Thoracic aorta (tissue), 2 donors: ENCODE measurements around the gene PAX5. TPM values are rescaled to one million over a fixed set of nuclear protein-coding genes. Genes with fewer than 3 reads are reported as not detected.

Experiments
- ATAC-seq: fragments of 150-250 bp; one replicate; pipeline ENCODE4 v1.8.0; 2017; ENCODE audit warnings: low read depth; ENCODE audit not compliant: insufficient number of reproducible peaks, low FRiP score
- DNase-seq: peaks from one replicate; pipeline ENCODE4 v3.0.0-alpha.2; 2020; ENCODE audit warnings: low spot score
- H3K27ac ChIP-seq, 2 donors: fragments of 200-600 bp; sonication (generic); 1 replicate in 1 of 2; 2 replicates in 1 of 2; pipeline ENCODE4 v1.5.1; 2016; ENCODE audit warnings: mild to moderate bottlenecking in 2 of 2, moderate library complexity in 2 of 2
- H3K27me3 ChIP-seq: fragments of 200-600 bp; sonication (generic); replicated peaks from 2 replicates; pipeline ENCODE4 v1.6.0; 2016; ENCODE audit warnings: mild to moderate bottlenecking; ENCODE audit not compliant: insufficient read depth
- H3K36me3 ChIP-seq: fragments of 200-600 bp; sonication (generic); one replicate; pipeline ENCODE4 v1.5.1; 2016
- H3K4me1 ChIP-seq, 2 donors: fragments of 200-600 bp; sonication (generic); 1 replicate in 1 of 2; 2 replicates in 1 of 2; pipeline versions ENCODE4 v1.5.1 to v1.6.0; 2016; ENCODE audit warnings: low read depth in 2 of 2, mild to moderate bottlenecking in 1 of 2; ENCODE audit not compliant: control insufficient read depth in 1 of 2
- H3K4me3 ChIP-seq: fragments of 200-600 bp; sonication (generic); 2 replicates; pipeline ENCODE4 v1.5.1; 2016; ENCODE audit warnings: mild to moderate bottlenecking
- H3K9me3 ChIP-seq: fragments of 200-600 bp; sonication (generic); 2 replicates; pipeline ENCODE4 v1.5.1; 2016
- total RNA-seq, 2 donors: library from RNA; depleted of rRNA; stranded (reverse); fragments of >200 nt; gene quantifications; one replicate each; pipeline versions ENCODE4 v1.1.0 to v1.2.3, GENCODE V29; 2016
- TF ChIP-seq, protein P1 (sequence below): fragments of 200-600 bp; sonication (generic); IDR thresholded peaks from one replicate; pipeline ENCODE4 v1.5.1; 2019; ENCODE audit warnings: antibody characterized with exemption

Gene PAX5
- total RNA-seq, 2 donors from 2014 or later: 0.21 TPM; not detected in 1

DNA sequence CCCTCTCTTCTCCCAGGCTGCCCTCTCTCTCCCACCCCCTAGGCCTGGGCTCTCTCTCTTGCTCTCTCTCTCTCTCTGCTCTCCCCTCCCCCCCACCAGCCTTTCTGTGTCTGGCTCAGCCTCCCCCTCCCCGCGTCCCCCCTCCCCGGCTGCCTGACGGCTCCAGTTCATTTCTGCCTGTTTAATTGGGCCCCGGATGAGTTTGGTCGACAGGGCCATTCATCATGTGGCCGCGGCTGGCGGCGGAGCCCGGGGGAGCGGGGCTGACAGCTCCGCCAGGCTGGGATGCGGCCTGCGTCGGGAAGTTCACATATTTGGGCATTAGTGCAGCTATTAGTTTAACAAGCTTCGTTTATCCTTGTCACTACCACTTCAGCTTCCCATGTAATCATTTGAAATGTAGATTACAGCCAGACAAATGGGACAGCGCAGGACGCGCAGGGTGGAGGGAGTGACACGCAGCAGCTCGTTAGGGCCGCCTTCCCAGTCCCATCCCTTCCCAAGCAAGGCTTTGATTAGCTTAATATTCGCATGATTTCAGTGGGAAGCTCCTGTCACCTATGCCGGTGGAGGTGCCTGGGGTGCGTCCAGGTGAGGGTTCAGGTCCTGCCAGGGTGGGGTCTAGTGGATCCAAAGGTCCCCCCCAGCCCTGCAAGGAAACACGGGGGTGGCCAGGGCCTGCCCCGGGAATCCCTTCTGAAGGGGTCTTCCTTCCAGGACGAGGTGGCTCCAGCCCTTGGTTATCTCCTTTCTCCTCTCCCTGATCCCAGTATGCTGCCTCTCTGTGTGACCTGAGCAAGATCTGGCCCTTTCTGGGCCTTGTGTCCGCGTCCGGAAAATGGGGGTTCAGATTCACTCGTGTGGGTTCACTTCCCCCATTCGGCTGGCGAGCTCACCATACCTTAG, 214.8 kb downstream of the PAX5 start:
- TF ChIP-seq, protein P1, sequence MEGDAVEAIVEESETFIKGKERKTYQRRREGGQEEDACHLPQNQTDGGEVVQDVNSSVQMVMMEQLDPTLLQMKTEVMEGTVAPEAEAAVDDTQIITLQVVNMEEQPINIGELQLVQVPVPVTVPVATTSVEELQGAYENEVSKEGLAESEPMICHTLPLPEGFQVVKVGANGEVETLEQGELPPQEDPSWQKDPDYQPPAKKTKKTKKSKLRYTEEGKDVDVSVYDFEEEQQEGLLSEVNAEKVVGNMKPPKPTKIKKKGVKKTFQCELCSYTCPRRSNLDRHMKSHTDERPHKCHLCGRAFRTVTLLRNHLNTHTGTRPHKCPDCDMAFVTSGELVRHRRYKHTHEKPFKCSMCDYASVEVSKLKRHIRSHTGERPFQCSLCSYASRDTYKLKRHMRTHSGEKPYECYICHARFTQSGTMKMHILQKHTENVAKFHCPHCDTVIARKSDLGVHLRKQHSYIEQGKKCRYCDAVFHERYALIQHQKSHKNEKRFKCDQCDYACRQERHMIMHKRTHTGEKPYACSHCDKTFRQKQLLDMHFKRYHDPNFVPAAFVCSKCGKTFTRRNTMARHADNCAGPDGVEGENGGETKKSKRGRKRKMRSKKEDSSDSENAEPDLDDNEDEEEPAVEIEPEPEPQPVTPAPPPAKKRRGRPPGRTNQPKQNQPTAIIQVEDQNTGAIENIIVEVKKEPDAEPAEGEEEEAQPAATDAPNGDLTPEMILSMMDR: no peak
- ATAC-seq (no peak), DNase-seq (no peak)
- H3K9me3 ChIP-seq: no peaks in the 10 kb centered on the region
- H3K27me3 ChIP-seq: no peaks in the 10 kb centered on the region
- H3K4me3 ChIP-seq: peak overlapping the region; percentile 67
- no peaks in the 10 kb centered on the region for H3K36me3 ChIP-seq
- H3K4me1 ChIP-seq: peaks cover 0 to 11% of the 10 kb centered on the region in 2 donors
- H3K27ac ChIP-seq: no peak overlapping the region

DNA sequence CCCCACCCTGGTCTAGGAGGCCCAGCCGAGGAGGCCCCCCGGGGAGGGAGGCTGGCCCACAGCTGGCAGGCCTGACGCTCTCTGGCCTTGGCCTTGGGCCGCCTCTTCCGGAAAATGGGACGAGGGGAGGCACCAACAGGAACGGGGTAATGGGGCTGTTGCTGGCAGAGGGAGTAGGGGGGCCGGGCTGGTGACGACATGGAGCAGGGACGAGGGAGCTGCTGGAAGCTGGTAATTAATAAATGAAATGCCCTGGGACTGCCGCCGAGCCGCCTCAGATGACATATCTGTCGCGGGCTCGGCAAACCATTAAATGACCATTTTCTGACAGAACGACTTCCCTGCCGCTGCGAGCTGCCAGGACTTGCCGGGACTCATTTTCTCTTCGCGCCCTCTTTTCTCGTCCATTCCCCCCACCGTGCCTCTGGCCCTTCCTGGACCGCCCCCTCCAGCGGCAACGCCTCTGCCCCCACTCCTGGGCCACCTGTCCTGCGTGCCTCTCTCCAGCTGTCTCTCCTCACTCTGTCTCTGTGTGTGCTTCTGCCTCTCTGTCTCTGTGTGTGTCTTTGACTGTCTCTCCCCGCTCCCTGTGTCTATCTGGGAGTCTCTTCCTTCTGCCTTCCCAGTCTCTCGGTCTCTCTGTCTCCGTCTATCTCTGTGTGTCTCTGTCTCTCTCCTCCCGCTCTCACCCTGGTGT, 215.7 kb downstream of the PAX5 start:
- Histone ChIP-seq H3K4me3 (peak overlapping the region; percentile 67), H3K9me3 (no peaks in the 10 kb centered on the region), H3K27me3 (no peaks in the 10 kb centered on the region), H3K27ac (no peak overlapping the region), H3K4me1 (peaks cover 0 to 11% of the 10 kb centered on the region in 2 donors), H3K36me3 (no peaks in the 10 kb centered on the region)
- DNase-seq (no peak), ATAC-seq (no peak)
- TF ChIP-seq, protein P1: no peak

DNA sequence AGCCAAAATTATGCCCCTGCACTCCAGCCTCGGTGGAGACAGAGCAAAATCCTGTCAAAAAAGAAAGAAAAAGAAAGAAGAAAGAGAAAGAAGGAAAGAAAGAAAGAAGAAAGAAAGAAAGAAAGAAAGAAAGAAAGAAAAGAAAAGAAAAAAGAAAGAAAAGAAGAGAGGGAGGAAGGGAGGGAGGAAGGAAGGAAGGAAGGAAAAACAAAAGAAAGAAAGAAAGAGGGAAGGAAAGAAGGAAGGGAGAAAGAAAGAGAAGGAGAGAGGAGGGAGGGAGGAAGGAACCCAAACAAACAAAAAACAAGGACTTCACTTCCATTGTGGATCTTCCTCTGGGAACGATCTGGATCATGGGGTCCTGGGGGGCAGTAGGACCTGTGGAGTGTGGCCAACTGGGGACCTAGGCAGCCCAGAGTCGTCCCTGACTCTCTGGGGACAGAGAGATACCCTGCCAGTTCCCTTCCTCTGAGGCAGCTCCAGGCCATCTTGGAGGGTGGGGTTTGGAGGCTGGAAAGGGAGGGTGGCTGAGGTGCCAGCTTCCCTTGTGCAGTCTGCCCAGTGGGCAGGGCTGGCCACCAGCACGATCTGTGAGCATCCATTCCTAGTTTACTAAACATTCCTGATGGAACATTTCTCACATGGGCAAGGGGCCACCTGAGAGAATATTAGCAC, 216.8 kb downstream of the PAX5 start:
- no peak for DNase-seq
- TF ChIP-seq, protein P1: no peak
- no peaks in the 10 kb centered on the region for H3K27me3 ChIP-seq

DNA sequence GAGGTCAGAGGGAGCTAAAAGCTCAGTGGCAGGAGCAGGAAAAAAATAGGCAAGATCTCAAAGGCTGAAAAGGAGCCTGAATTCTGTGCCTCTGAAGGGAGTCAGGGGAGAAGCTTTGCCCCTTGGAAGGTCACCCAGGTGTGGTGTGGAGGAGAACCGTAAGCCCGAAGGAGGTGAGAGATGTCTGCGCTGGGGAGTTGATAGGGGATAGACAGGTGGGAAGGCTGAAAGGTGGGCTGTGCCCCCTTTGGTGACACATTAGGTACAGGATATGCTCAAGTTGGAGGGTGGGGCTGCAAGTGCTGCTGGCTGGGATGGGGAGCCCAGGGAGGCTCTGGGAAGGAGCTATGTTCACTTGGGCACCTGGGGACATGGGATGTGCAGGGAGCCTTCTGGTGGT, 217.7 kb downstream of the PAX5 start:
- Histone ChIP-seq H3K27ac (no peak overlapping the region), H3K4me1 (peaks cover 0 to 11% of the 10 kb centered on the region in 2 donors), H3K4me3 (no peak overlapping the region), H3K36me3 (no peaks in the 10 kb centered on the region), H3K27me3 (no peaks in the 10 kb centered on the region), H3K9me3 (no peaks in the 10 kb centered on the region)
- ATAC-seq (no peak), DNase-seq (no peak)
- TF ChIP-seq, protein P1: no peak

More for the DNA sequence above, 216.8 kb downstream of the PAX5 start:
- H3K9me3 ChIP-seq: no peaks in the 10 kb centered on the region
- no peaks in the 10 kb centered on the region for H3K36me3 ChIP-seq
- no peak overlapping the region for H3K4me3 ChIP-seq
- H3K27ac ChIP-seq: no peak overlapping the region
- peaks cover 0 to 11% of the 10 kb centered on the region in 2 donors for H3K4me1 ChIP-seq
- ATAC-seq: no peak
